Mammary epithelial cell (primary cell): ENCODE data around the gene SGTA.

Experiments used
- EZH2 ChIP-seq: IDR thresholded peaks from 2 replicates; pipeline ENCODE4 v1.6.1; 2012; ENCODE audit warnings: low read length, inconsistent platforms, borderline replicate concordance
- TF ChIP-seq, protein P1 (sequence below), 2 donors: IDR thresholded peaks in 1 of 2; conservative IDR thresholded peaks in 1 of 2; 2 replicates each; pipeline ENCODE4 v1.5.1; 2011 to 2012; ENCODE audit warnings: inconsistent platforms in 2 of 2, low read length in 2 of 2, mild to moderate bottlenecking in 2 of 2, control low read depth in 1 of 2, low read depth in 1 of 2; ENCODE audit not compliant: insufficient read depth in 1 of 2; ENCODE audit errors: extremely low read depth in 1 of 2

DNA sequence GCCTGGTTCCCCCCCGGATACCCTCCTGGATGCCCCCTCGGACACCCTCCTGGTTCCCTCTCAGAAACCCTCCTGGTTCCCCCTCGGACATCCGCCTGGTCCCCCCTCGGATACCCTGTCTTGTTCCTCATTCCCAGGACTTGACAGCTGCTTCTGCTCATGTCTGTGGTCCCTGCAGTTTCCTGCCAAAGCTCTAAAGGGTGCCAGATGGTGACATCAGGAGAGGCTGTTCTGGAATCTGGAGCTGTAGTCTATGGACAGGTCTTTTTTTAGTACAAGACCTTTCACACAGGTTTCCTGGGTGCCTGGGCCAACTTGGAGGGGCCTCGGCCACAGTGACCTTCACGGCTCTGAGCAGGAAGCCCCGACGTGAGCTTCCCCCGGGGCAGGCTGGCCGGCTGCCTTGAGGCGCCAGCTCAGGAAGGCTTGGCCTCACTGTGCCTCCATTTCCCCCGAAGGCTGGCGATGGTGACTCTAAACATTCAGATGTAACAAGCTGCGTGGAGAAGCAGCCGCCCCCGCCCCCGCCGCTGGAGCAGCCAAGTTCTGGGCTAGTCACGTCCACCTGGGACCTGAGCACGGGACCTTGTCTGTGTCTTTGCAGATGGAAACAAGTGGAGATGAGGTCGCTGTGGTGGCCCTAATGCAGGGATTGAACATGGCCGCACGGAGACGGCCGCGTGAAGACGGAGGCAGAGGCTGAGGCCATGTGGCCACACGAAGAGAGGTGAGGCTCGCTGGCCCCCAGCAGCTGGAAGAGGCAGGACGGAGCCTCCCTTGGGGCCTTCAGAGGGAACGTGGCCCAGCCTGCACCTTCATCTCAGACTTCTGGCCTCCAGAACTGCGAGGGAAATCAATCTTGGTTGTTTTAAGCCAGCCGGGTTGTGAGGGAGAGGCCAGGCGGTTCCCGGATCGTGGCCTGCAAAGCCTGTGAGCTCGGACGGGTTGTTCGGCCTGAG is 12.7 kb downstream of the SGTA start:
- TF ChIP-seq, protein P1, sequence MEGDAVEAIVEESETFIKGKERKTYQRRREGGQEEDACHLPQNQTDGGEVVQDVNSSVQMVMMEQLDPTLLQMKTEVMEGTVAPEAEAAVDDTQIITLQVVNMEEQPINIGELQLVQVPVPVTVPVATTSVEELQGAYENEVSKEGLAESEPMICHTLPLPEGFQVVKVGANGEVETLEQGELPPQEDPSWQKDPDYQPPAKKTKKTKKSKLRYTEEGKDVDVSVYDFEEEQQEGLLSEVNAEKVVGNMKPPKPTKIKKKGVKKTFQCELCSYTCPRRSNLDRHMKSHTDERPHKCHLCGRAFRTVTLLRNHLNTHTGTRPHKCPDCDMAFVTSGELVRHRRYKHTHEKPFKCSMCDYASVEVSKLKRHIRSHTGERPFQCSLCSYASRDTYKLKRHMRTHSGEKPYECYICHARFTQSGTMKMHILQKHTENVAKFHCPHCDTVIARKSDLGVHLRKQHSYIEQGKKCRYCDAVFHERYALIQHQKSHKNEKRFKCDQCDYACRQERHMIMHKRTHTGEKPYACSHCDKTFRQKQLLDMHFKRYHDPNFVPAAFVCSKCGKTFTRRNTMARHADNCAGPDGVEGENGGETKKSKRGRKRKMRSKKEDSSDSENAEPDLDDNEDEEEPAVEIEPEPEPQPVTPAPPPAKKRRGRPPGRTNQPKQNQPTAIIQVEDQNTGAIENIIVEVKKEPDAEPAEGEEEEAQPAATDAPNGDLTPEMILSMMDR (conservative IDR thresholded peaks at IDR 0.05 in 1 of 2, IDR thresholded peaks at IDR 0.05 in 1 of 2; ENCODE audit: extremely low read depth in 1 of 2, insufficient read depth in 1 of 2, low read depth in 1 of 2, low read length in 2 of 2): no peak
- no peak for TF ChIP-seq EZH2
